WTC11 (cell line): ENCODE data around the gene MAMDC2.

Experiments used
- ATF1 ChIP-seq: sonication (generic); formaldehyde crosslinking; IDR thresholded peaks from 2 replicates; pipeline ENCODE4 v1.8.1; 2023; ENCODE audit warnings: mild to moderate bottlenecking, moderate library complexity, missing genetic modification reagents
- CBFB ChIP-seq: sonication (generic); formaldehyde crosslinking; IDR thresholded peaks from 2 replicates; pipeline ENCODE4 v1.8.1; 2022; ENCODE audit warnings: mild to moderate bottlenecking, low read depth, missing genetic modification reagents
- CREB1 ChIP-seq: sonication (generic); formaldehyde crosslinking; IDR thresholded peaks from 2 replicates; pipeline ENCODE4 v1.8.0; 2023; ENCODE audit warnings: mild to moderate bottlenecking, missing genetic modification reagents
- FOXK1 ChIP-seq: sonication (generic); formaldehyde crosslinking; IDR thresholded peaks from 2 replicates; pipeline ENCODE4 v1.8.0; 2022; ENCODE audit warnings: mild to moderate bottlenecking, moderate library complexity, missing genetic modification reagents
- KAT7 ChIP-seq: sonication (generic); formaldehyde crosslinking; IDR thresholded peaks from 2 replicates; pipeline ENCODE4 v1.8.1; 2023; ENCODE audit warnings: missing genetic modification reagents, mild to moderate bottlenecking, borderline replicate concordance
- TEAD4 ChIP-seq: sonication (generic); formaldehyde crosslinking; IDR thresholded peaks from 2 replicates; pipeline ENCODE4 v1.8.0; 2022; ENCODE audit warnings: mild to moderate bottlenecking, missing genetic modification reagents
- ZNF121 ChIP-seq: sonication (generic); formaldehyde crosslinking; IDR thresholded peaks from 2 replicates; pipeline ENCODE4 v1.8.0; 2023; ENCODE audit warnings: missing genetic modification reagents
- ZNF263 ChIP-seq: sonication (generic); formaldehyde crosslinking; IDR thresholded peaks from 2 replicates; pipeline ENCODE4 v1.8.1; 2022; ENCODE audit warnings: low read depth, mild to moderate bottlenecking, moderate library complexity, missing genetic modification reagents
- TF ChIP-seq, protein P1 (sequence below): fragments of 200-600 bp; IDR thresholded peaks from 2 replicates; pipeline ENCODE4 v1.8.0; 2022; ENCODE audit warnings: antibody characterized with exemption
- TF ChIP-seq, protein P2 (sequence below): sonication (generic); formaldehyde crosslinking; IDR thresholded peaks from 2 replicates; pipeline ENCODE4 v1.8.0; 2022; ENCODE audit warnings: mild to moderate bottlenecking, missing genetic modification reagents

DNA sequence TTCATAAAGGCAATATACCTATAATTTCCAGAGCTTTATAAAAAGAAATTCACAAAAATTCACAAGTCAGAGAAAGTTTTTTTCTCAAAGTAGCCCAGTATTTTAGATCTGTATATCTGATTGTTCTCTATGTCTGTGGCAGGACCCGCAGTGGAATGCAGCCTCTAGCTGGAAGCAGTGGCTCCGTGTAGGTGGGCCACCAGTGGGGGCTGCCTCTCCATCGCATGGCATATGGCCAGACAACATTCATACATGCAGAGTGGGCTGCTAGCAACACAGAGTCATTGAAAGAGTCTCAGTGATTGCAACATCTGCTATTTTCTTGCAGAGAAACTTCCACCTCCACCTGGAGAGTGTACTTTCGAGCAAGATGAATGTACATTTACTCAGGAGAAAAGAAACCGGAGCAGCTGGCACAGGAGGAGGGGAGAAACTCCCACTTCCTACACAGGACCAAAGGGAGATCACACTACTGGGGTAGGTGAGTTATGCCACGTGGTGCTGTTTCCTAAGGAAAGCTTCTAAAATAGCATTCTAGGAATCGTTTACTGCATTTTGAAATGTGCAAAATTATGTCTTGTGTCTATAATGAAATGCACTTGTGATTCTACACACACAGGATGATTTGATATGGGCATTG lies 126.6 kb downstream of the MAMDC2 start:
- TF ChIP-seq, protein P1, sequence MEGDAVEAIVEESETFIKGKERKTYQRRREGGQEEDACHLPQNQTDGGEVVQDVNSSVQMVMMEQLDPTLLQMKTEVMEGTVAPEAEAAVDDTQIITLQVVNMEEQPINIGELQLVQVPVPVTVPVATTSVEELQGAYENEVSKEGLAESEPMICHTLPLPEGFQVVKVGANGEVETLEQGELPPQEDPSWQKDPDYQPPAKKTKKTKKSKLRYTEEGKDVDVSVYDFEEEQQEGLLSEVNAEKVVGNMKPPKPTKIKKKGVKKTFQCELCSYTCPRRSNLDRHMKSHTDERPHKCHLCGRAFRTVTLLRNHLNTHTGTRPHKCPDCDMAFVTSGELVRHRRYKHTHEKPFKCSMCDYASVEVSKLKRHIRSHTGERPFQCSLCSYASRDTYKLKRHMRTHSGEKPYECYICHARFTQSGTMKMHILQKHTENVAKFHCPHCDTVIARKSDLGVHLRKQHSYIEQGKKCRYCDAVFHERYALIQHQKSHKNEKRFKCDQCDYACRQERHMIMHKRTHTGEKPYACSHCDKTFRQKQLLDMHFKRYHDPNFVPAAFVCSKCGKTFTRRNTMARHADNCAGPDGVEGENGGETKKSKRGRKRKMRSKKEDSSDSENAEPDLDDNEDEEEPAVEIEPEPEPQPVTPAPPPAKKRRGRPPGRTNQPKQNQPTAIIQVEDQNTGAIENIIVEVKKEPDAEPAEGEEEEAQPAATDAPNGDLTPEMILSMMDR: no peak
- TF ChIP-seq TEAD4 (CRISPR knock-in tag): no peak
- no peak for TF ChIP-seq ATF1 (CRISPR knock-in tag)
- TF ChIP-seq CREB1: no peak
- no peak for TF ChIP-seq FOXK1 (CRISPR knock-in tag)
- no peak for TF ChIP-seq ZNF121 (CRISPR knock-in tag)
- no peak for TF ChIP-seq ZNF263 (CRISPR knock-in tag)
- TF ChIP-seq CBFB (CRISPR knock-in tag): no peak
- TF ChIP-seq, protein P2, sequence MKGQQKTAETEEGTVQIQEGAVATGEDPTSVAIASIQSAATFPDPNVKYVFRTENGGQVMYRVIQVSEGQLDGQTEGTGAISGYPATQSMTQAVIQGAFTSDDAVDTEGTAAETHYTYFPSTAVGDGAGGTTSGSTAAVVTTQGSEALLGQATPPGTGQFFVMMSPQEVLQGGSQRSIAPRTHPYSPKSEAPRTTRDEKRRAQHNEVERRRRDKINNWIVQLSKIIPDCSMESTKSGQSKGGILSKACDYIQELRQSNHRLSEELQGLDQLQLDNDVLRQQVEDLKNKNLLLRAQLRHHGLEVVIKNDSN (CRISPR knock-in tag): no peak
- TF ChIP-seq KAT7 (CRISPR knock-in tag): no peak
